ENCODE data around the gene MYMX. TPM values are rescaled to one million over a fixed set of nuclear protein-coding genes. Genes with fewer than 3 reads are reported as not detected.
A peak's percentile ranks its signal among the peaks of the same experiment; 100 is the strongest.

Gene MYMX
- total and polyA plus RNA-seq, 2 of the 13 experiments (the other 11 are each of a cell fraction or from before 2014, with no cell fraction given), result not detected

GRCh38 chr6:44257025-44257752 is 40.5 kb downstream of the MYMX start, which contains the start of gene SLC35B2 (continued):
- TF ChIP-seq ARID4A (CRISPR knock-in tag; IDR thresholded peaks at IDR 0.05; ENCODE audit: borderline replicate concordance), result peak; percentile 99
- TF ChIP-seq, protein P1, sequence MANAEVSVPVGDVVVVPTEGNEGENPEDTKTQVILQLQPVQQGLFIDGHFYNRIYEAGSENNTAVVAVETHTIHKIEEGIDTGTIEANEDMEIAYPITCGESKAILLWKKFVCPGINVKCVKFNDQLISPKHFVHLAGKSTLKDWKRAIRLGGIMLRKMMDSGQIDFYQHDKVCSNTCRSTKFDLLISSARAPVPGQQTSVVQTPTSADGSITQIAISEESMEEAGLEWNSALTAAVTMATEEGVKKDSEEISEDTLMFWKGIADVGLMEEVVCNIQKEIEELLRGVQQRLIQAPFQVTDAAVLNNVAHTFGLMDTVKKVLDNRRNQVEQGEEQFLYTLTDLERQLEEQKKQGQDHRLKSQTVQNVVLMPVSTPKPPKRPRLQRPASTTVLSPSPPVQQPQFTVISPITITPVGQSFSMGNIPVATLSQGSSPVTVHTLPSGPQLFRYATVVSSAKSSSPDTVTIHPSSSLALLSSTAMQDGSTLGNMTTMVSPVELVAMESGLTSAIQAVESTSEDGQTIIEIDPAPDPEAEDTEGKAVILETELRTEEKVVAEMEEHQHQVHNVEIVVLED (CRISPR knock-in tag; IDR thresholded peaks at IDR 0.05; ENCODE audit: borderline replicate concordance), result 0 out of 2 replicates have a peak, but pooled peaks have one; percentile 37
- 0 out of 2 replicates have a peak, but pooled peaks have one; percentile 52 for TF ChIP-seq ZNF589 (CRISPR knock-in tag; conservative IDR thresholded peaks at IDR 0.05)
- TF ChIP-seq DMAP1 (CRISPR knock-in tag; IDR thresholded peaks at IDR 0.05), result peak; percentile 94
- peak; percentile 62; the same call in 1 of the 2 replicates for TF ChIP-seq ZNF503 (CRISPR knock-in tag; IDR thresholded peaks at IDR 0.05)
- TF ChIP-seq, protein P2, sequence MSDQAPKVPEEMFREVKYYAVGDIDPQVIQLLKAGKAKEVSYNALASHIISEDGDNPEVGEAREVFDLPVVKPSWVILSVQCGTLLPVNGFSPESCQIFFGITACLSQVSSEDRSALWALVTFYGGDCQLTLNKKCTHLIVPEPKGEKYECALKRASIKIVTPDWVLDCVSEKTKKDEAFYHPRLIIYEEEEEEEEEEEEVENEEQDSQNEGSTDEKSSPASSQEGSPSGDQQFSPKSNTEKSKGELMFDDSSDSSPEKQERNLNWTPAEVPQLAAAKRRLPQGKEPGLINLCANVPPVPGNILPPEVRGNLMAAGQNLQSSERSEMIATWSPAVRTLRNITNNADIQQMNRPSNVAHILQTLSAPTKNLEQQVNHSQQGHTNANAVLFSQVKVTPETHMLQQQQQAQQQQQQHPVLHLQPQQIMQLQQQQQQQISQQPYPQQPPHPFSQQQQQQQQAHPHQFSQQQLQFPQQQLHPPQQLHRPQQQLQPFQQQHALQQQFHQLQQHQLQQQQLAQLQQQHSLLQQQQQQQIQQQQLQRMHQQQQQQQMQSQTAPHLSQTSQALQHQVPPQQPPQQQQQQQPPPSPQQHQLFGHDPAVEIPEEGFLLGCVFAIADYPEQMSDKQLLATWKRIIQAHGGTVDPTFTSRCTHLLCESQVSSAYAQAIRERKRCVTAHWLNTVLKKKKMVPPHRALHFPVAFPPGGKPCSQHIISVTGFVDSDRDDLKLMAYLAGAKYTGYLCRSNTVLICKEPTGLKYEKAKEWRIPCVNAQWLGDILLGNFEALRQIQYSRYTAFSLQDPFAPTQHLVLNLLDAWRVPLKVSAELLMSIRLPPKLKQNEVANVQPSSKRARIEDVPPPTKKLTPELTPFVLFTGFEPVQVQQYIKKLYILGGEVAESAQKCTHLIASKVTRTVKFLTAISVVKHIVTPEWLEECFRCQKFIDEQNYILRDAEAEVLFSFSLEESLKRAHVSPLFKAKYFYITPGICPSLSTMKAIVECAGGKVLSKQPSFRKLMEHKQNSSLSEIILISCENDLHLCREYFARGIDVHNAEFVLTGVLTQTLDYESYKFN (CRISPR knock-in tag; conservative IDR thresholded peaks at IDR 0.05), result peak; percentile 72
- peak; percentile 91; the same call in 1 of the 2 replicates for TF ChIP-seq ZNF546 (CRISPR knock-in tag; conservative IDR thresholded peaks at IDR 0.05)
- peak; percentile 89; the same call in 1 of the 2 replicates for TF ChIP-seq ZNF33B (CRISPR knock-in tag; IDR thresholded peaks at IDR 0.05)
- no peak for TF ChIP-seq ZNF652 (CRISPR knock-in tag; IDR thresholded peaks at IDR 0.05; ENCODE audit: borderline replicate concordance, low read depth)
- peak; percentile 63; the same call in 1 of the 2 replicates for TF ChIP-seq KMT2B (CRISPR knock-in tag; IDR thresholded peaks at IDR 0.05)
- TF ChIP-seq GTF2F1 (IDR thresholded peaks at IDR 0.05; ENCODE audit: low read length), result no peak
- no peak; the same call in 1 of the 2 replicates for TF ChIP-seq CHD2 (IDR thresholded peaks at IDR 0.05; ENCODE audit: low read depth, low read length)
- TF ChIP-seq MAZ (IDR thresholded peaks at IDR 0.05; ENCODE audit: borderline replicate concordance, low read depth, low read length), result peak; percentile 89
- TF ChIP-seq MAZ (CRISPR knock-in tag; IDR thresholded peaks at IDR 0.05; ENCODE audit: low read depth), result peak; percentile 99
